H9 (cell line): ENCODE results near the gene PDCD1. TPM values are rescaled to one million over a fixed set of nuclear protein-coding genes. Genes with fewer than 3 reads are reported as not detected.
A peak's percentile ranks its signal among the peaks of the same experiment; 100 is the strongest.

Source experiments
- DNase-seq: peaks from one replicate; pipeline ENCODE4 v3.0.0-alpha.2; 2017
- H2AFZ ChIP-seq: one replicate; pipeline ENCODE4 v1.6.1; 2013; ENCODE audit warnings: mild to moderate bottlenecking, low read length, control low read depth, moderate library complexity
- H2AK5ac ChIP-seq: 2 replicates; pipeline ENCODE4 v1.6.1; 2013; ENCODE audit warnings: low read length, control low read depth, mixed read lengths; ENCODE audit not compliant: insufficient read length
- H2BK120ac ChIP-seq: one replicate; pipeline ENCODE4 v1.6.1; 2013; ENCODE audit warnings: low read depth, mild to moderate bottlenecking, low read length, control low read depth, inconsistent platforms; ENCODE audit not compliant: poor library complexity, severe bottlenecking
- H2BK12ac ChIP-seq: 2 replicates; pipeline ENCODE4 v1.6.1; 2013; ENCODE audit warnings: low read length, control low read depth, mixed read lengths, low read depth; ENCODE audit not compliant: insufficient read length
- H2BK15ac ChIP-seq: 2 replicates; pipeline ENCODE4 v1.6.1; 2013; ENCODE audit warnings: low read depth, low read length, control low read depth
- H2BK20ac ChIP-seq: one replicate; pipeline ENCODE4 v1.6.1; 2013; ENCODE audit warnings: low read depth, mild to moderate bottlenecking, low read length, control low read depth, inconsistent platforms; ENCODE audit not compliant: poor library complexity, severe bottlenecking
- H2BK5ac ChIP-seq: 2 replicates; pipeline ENCODE4 v1.6.1; 2013; ENCODE audit warnings: low read length, control low read depth, mixed read lengths; ENCODE audit not compliant: insufficient read length
- H3K14ac ChIP-seq: 2 replicates; pipeline ENCODE4 v1.6.1; 2013; ENCODE audit warnings: low read length, control low read depth; ENCODE audit not compliant: insufficient read depth
- H3K18ac ChIP-seq: 2 replicates; pipeline ENCODE4 v1.6.1; 2013; ENCODE audit warnings: low read depth, mild to moderate bottlenecking, mixed read lengths, low read length, control low read depth; ENCODE audit not compliant: insufficient read length
- H3K23ac ChIP-seq: 2 replicates; pipeline ENCODE4 v1.6.1; 2013; ENCODE audit warnings: low read length, control low read depth, mixed read lengths, low read depth; ENCODE audit not compliant: insufficient read length
- H3K23me2 ChIP-seq: 2 replicates; pipeline ENCODE4 v1.6.1; 2013; ENCODE audit warnings: low read depth, mild to moderate bottlenecking, mixed read lengths, low read length, control low read depth; ENCODE audit not compliant: insufficient read length, poor library complexity, severe bottlenecking
- H3K27ac ChIP-seq: 2 replicates; pipeline ENCODE4 v1.5.1; 2013; ENCODE audit warnings: low read length, control low read depth, mixed read lengths, low read depth; ENCODE audit not compliant: insufficient read length
- H3K27me3 ChIP-seq: 2 replicates; pipeline ENCODE4 v1.6.1; 2013; ENCODE audit warnings: low read length, control low read depth, inconsistent platforms; ENCODE audit not compliant: insufficient read depth
- H3K4ac ChIP-seq: 2 replicates; pipeline ENCODE4 v1.6.1; 2013; ENCODE audit warnings: low read depth, mild to moderate bottlenecking, control low read depth, inconsistent platforms, low read length, moderate library complexity
- H3K4me1 ChIP-seq: 2 replicates; pipeline ENCODE4 v1.6.1; 2013; ENCODE audit warnings: low read length, control low read depth, inconsistent platforms; ENCODE audit not compliant: insufficient read depth
- H3K4me2 ChIP-seq: 2 replicates; pipeline ENCODE4 v1.6.1; 2013; ENCODE audit warnings: low read length, control low read depth, mixed read lengths; ENCODE audit not compliant: insufficient read length, insufficient read depth
- H3K56ac ChIP-seq: 2 replicates; pipeline ENCODE4 v1.6.1; 2013; ENCODE audit warnings: low read depth, mild to moderate bottlenecking, mixed read lengths, low read length, control low read depth; ENCODE audit not compliant: insufficient read length
- H3K79me1 ChIP-seq: 2 replicates; pipeline ENCODE4 v1.6.1; 2013; ENCODE audit warnings: low read depth, mild to moderate bottlenecking, moderate library complexity, low read length, control low read depth, inconsistent platforms; ENCODE audit not compliant: insufficient read depth, poor library complexity, severe bottlenecking
- H3K79me2 ChIP-seq: 2 replicates; pipeline ENCODE4 v1.6.1; 2013; ENCODE audit warnings: low read length, control low read depth, inconsistent platforms; ENCODE audit not compliant: insufficient read depth
- H3K9ac ChIP-seq: 2 replicates; pipeline ENCODE4 v1.6.1; 2013; ENCODE audit warnings: low read length, control low read depth, mixed read lengths; ENCODE audit not compliant: insufficient read length; ENCODE audit errors: extremely low read depth
- H3K9me3 ChIP-seq: one replicate; pipeline ENCODE4 v1.6.1; 2013; ENCODE audit warnings: low read depth, low read length, inconsistent platforms; ENCODE audit not compliant: control insufficient read depth
- H3T11ph ChIP-seq: one replicate; pipeline ENCODE4 v1.6.1; 2013; ENCODE audit warnings: mild to moderate bottlenecking, low read length, control low read depth, inconsistent platforms
- H4K20me1 ChIP-seq: one replicate; pipeline ENCODE4 v1.6.1; 2013; ENCODE audit not compliant: control insufficient read depth, insufficient read length, insufficient read depth
- H4K5ac ChIP-seq: 2 replicates; pipeline ENCODE4 v1.6.1; 2013; ENCODE audit warnings: low read depth, mild to moderate bottlenecking, mixed read lengths, low read length, control low read depth; ENCODE audit not compliant: insufficient read length
- H4K8ac ChIP-seq: replicated peaks from 2 replicates; pipeline ENCODE4 v1.6.1; 2013; ENCODE audit warnings: low read length, control low read depth, mixed read lengths, low read depth; ENCODE audit not compliant: insufficient read length
- H4K91ac ChIP-seq: 2 replicates; pipeline ENCODE4 v1.6.1; 2013; ENCODE audit warnings: low read depth, mild to moderate bottlenecking, moderate library complexity, mixed read lengths, low read length, control low read depth; ENCODE audit not compliant: insufficient read length
- H3K27ac Mint-ChIP-seq, 3 experiments: 2 replicates in 2 of 3; 3 replicates in 1 of 3; pipeline ENCODE4 v1.8.0; 2020 to 2021; ENCODE audit warnings: mixed read lengths in 3 of 3, mild to moderate bottlenecking in 1 of 3, moderate library complexity in 1 of 3
- H3K27me3 Mint-ChIP-seq: 2 replicates; pipeline ENCODE4 v1.8.0; 2021; ENCODE audit warnings: low read depth, mild to moderate bottlenecking, moderate library complexity, mixed read lengths
- H3K36me3 Mint-ChIP-seq, 3 experiments: 2 replicates in 2 of 3; 3 replicates in 1 of 3; pipeline ENCODE4 v1.8.0; 2020 to 2021; ENCODE audit warnings: low read depth in 3 of 3, mixed read lengths in 3 of 3; ENCODE audit not compliant: insufficient read depth in 1 of 3
- H3K4me1 Mint-ChIP-seq, 2 experiments: 2 replicates each; pipeline ENCODE4 v1.8.0; 2020; ENCODE audit warnings: mixed read lengths in 2 of 2
- H3K4me3 Mint-ChIP-seq, 2 experiments: 2 replicates in 1 of 2; 3 replicates in 1 of 2; pipeline ENCODE4 v1.8.0; 2020 to 2021; ENCODE audit warnings: mild to moderate bottlenecking in 2 of 2, mixed read lengths in 2 of 2, moderate library complexity in 1 of 2
- H3K9me3 Mint-ChIP-seq, 2 experiments: 2 replicates in 1 of 2; 3 replicates in 1 of 2; pipeline ENCODE4 v1.8.0; 2020; ENCODE audit warnings: mild to moderate bottlenecking in 2 of 2, mixed read lengths in 2 of 2, moderate library complexity in 1 of 2
- WGBS: extraction: QIAGEN DNeasy Blood & Tissue Kit; methylation state at CpG from one replicate; pipeline ENCODE4 v1.1.7; 2013; ENCODE audit warnings: missing lambda C conversion rate, low lambda C conversion rate, mixed read lengths; ENCODE audit not compliant: insufficient read length; ENCODE audit errors: extremely low coverage; 5-methylcytosine and 5-hydroxymethylcytosine counted together
- total RNA-seq: library from RNA; stranded (reverse); gene quantifications from 2 replicates; pipeline ENCODE4 v1.2.1, GENCODE V29; 2021
- TF ChIP-seq, protein P1 (sequence below): fragments of 200-600 bp; sonication (generic); conservative IDR thresholded peaks from 3 replicates; pipeline ENCODE4 v1.8.0; 2021; ENCODE audit warnings: antibody characterized with exemption, mild to moderate bottlenecking

The PDCD1 gene
- total RNA-seq, 1 experiment from 2014 or later, result 1.6 TPM

DNA sequence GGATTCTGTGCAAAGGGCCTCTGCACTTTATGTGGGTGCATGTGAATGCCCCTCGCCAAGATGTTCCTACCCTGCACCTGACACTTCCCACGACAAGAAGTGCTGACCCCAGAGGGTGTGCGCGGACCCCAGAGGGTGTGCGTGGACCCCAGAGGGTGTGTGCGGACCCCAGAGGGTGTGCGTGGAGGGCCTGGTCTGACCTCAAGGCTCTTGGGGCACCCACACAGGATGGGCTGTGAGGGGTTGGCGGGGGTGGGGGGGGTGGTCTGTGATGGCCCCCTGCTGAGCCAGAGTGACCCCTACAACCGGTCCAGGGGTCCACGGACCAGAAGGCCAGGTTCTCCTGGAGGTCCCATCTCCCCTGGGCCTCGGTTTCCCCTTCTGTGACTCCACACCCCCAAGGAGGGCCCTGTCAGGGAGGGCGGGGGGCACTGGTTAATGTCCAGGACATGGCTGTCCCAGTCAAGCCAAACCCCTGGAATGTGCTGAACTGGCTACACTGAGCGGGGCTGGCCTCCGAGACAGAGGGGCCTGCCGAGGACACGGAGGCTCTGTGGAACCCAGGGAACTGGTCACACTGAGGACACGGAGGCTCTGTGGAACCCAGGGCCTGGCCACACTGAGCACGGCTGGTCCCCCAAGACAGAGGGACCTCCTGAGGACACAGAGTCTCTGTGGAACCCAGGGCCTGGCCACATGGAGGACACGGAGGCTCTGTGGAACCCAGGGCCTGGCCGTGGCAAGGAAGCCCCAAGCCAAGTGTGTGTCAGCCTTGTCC, 46.6 kb downstream of the PDCD1 start:
- Histone ChIP-seq H4K91ac (no peak overlapping the region), H3K27ac (no peak overlapping the region), H3K79me2 (no peaks in the 10 kb centered on the region), H3K23ac (no peak overlapping the region), H4K20me1 (no peaks in the 10 kb centered on the region), H3K14ac (no peak overlapping the region; the same call in 1 of the 2 replicates), H3K79me1 (no peaks in the 10 kb centered on the region), H3K18ac (no peak overlapping the region), H3K23me2 (no peaks in the 10 kb centered on the region), H3K4me2 (no peak overlapping the region), H3K9me3 (no peaks in the 10 kb centered on the region), H4K5ac (no peak overlapping the region), H2BK5ac (no peak overlapping the region), H3K27me3 (no peaks in the 10 kb centered on the region; the same call in 1 of the 2 replicates), H3T11ph (no peak overlapping the region), H2BK15ac (no peak overlapping the region), H3K9ac (no peak overlapping the region), H2BK20ac (no peak overlapping the region), H3K56ac (no peak overlapping the region), H2BK120ac (no peak overlapping the region), H2AK5ac (no peak overlapping the region), H4K8ac (no peak overlapping the region), H3K4me1 (peaks cover 3% of the 10 kb centered on the region), H2BK12ac (no peak overlapping the region), H3K4ac (no peak overlapping the region), H2AFZ (no peak overlapping the region)
- TF ChIP-seq, protein P1, sequence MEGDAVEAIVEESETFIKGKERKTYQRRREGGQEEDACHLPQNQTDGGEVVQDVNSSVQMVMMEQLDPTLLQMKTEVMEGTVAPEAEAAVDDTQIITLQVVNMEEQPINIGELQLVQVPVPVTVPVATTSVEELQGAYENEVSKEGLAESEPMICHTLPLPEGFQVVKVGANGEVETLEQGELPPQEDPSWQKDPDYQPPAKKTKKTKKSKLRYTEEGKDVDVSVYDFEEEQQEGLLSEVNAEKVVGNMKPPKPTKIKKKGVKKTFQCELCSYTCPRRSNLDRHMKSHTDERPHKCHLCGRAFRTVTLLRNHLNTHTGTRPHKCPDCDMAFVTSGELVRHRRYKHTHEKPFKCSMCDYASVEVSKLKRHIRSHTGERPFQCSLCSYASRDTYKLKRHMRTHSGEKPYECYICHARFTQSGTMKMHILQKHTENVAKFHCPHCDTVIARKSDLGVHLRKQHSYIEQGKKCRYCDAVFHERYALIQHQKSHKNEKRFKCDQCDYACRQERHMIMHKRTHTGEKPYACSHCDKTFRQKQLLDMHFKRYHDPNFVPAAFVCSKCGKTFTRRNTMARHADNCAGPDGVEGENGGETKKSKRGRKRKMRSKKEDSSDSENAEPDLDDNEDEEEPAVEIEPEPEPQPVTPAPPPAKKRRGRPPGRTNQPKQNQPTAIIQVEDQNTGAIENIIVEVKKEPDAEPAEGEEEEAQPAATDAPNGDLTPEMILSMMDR, result no peak
- peak; percentile 28 for DNase-seq
- H3K4me3 Mint-ChIP-seq, result no peak overlapping the region
- H3K27me3 Mint-ChIP-seq, result peaks cover 15% of the 10 kb centered on the region
- peaks cover 13 to 23% of the 10 kb centered on the region in 2 experiments for H3K4me1 Mint-ChIP-seq
- H3K9me3 Mint-ChIP-seq, result no peaks in the 10 kb centered on the region
- H3K36me3 Mint-ChIP-seq, result no peaks in the 10 kb centered on the region
- WGBS, result no CpG with 5 or more reads among the region's 20 CpGs
- H3K27ac Mint-ChIP-seq, result no peak overlapping the region
